Fibroblast of lung (primary cell): Measurements from ENCODE around the gene PTPRM.

Experiments used
- CTCF ChIP-seq, 2 donors: IDR thresholded peaks in 1 of 2; conservative IDR thresholded peaks in 1 of 2; 1 replicate in 1 of 2; 2 replicates in 1 of 2; pipeline ENCODE4 v1.5.1; 2011 to 2012; ENCODE audit warnings: low read length in 2 of 2, control low read depth in 1 of 2, inconsistent platforms in 1 of 2, low read depth in 1 of 2, mild to moderate bottlenecking in 1 of 2
- EZH2 ChIP-seq: IDR thresholded peaks from 2 replicates; pipeline ENCODE4 v1.5.1; 2012; ENCODE audit warnings: low read length, control low read depth, mild to moderate bottlenecking; ENCODE audit errors: missing control alignments

DNA sequence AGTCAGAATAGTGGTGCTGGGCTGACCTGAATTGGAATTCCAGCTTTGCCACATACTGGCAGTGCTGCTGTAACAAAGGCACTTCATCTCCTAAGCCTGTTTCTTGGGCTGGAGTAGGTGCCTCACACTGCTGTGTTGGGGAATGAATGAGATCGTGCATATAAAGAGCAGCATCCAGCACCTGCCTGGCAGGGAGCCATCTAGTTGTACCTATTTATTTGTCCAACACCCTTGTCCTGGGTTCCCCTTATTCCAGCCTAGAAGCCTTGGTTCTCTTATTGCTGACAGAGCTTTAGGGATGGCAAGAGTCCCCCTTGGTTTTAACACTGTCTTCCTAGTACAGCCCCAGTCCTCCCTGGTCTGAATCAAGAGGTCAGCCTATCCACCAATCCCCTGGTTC is 766.8 kb downstream of the PTPRM start:
- TF ChIP-seq CTCF (conservative IDR thresholded peaks at IDR 0.05 in 1 of 2, IDR thresholded peaks at IDR 0.05 in 1 of 2; ENCODE audit: low read depth in 1 of 2, low read length in 2 of 2) = no peak
- no peak for TF ChIP-seq EZH2
